ENCODE measurements around the gene ARAP1.

Gene ARAP1

GRCh38 chr11:72741849-72742512 is 10.2 kb downstream of the ARAP1 start:
- no peak for DNase-seq

- no peak for DNase-seq
These were observed 10.8 kb downstream of the ARAP1 start for GRCh38 chr11:72741429-72741833.

GRCh38 chr11:72740562-72741428 is 11.4 kb downstream of the ARAP1 start:
- no peak for DNase-seq

GRCh38 chr11:72740060-72740424 is 12.2 kb downstream of the ARAP1 start:
- DNase-seq: no peak

GRCh38 chr11:72739240-72740059 is 12.8 kb downstream of the ARAP1 start:
- DNase-seq: no peak

GRCh38 chr11:72738199-72739141 is 13.7 kb downstream of the ARAP1 start:
- no peak for DNase-seq

GRCh38 chr11:72737336-72737735 is 14.9 kb downstream of the ARAP1 start:
- no peak for DNase-seq

- peak; percentile 70 for DNase-seq
These were observed 15.6 kb downstream of the ARAP1 start for GRCh38 chr11:72736452-72737069.

- DNase-seq: no peak
These were observed 16.6 kb downstream of the ARAP1 start for GRCh38 chr11:72735495-72736027.

GRCh38 chr11:72732329-72732728 is 19.9 kb downstream of the ARAP1 start:
- no peak for DNase-seq

GRCh38 chr11:72730737-72731136 is 21.5 kb downstream of the ARAP1 start:
- no peak for DNase-seq

GRCh38 chr11:72730243-72730642 is 22.0 kb downstream of the ARAP1 start:
- no peak for DNase-seq

GRCh38 chr11:72727521-72727920 is 24.7 kb downstream of the ARAP1 start:
- DNase-seq: no peak

- no peak for DNase-seq
These were observed 25.7 kb downstream of the ARAP1 start for GRCh38 chr11:72726266-72727220.

GRCh38 chr11:72725724-72726028 is 26.5 kb downstream of the ARAP1 start:
- DNase-seq: no peak

- DNase-seq: peak; percentile 82
These were observed 27.1 kb downstream of the ARAP1 start for GRCh38 chr11:72724851-72725723.

GRCh38 chr11:72724021-72724551 is 28.1 kb downstream of the ARAP1 start:
- no peak for DNase-seq

- no peak for DNase-seq
These were observed 28.7 kb downstream of the ARAP1 start for GRCh38 chr11:72723508-72723907.

- peak; percentile 84 for DNase-seq
These were observed 30.0 kb downstream of the ARAP1 start for GRCh38 chr11:72722050-72722748.

Measured in activated gamma-delta T cell treated with Interleukin-2 at 50 U/mL for 16 hours (primary cell).